ENCODE results near the gene TRNT1. TPM values are rescaled to one million over a fixed set of nuclear protein-coding genes. Genes with fewer than 3 reads are reported as not detected.

TRNT1 gene
- total RNA-seq, 1 experiment from 2014 or later: 21.4 TPM

GRCh38 chr3:3165650-3166049 is 38.9 kb downstream of the TRNT1 start:
- H3K4me2 ChIP-seq (ENCODE audit: low read length): no peak overlapping the region
- no peaks in the 10 kb centered on the region for H3K79me2 ChIP-seq (ENCODE audit: insufficient read depth, low read length)
- ChIA-PET POLR2A (no interaction called here), RAD21 (ENCODE audit: low non-redundant PET in 1 of 2, low total read pairs in 2 of 2, uncharacterized antibody in 2 of 2, unreplicated experiment in 2 of 2) (no interaction called here), CTCF (no interaction called here)
- no peaks in the 10 kb centered on the region for H4K20me1 ChIP-seq (ENCODE audit: insufficient read depth)
- H3K9me3 ChIP-seq (ENCODE audit: control insufficient read depth in 1 of 2, insufficient read depth in 1 of 2, low read depth in 1 of 2, low read length in 2 of 2): no peaks in the 10 kb centered on the region
- H3K4me3 ChIP-seq (replicated peaks in 1 of 2; ENCODE audit: low read depth in 1 of 2, low read length in 2 of 2): no peak overlapping the region
- H3K27ac ChIP-seq (ENCODE audit: low read depth, low read length): no peak overlapping the region
- H3K9ac ChIP-seq (ENCODE audit: low read length): no peak overlapping the region
- BruUV-seq (replicated peaks): no TSS peak
- no peaks in the 10 kb centered on the region for H3K27me3 ChIP-seq (ENCODE audit: insufficient read depth, low read length)
- no peaks in the 10 kb centered on the region for H3K9me2 ChIP-seq (ENCODE audit: insufficient read depth)
- DNase-seq (ENCODE audit: low read depth, low spot score) (no peak), ATAC-seq (no peak)
- peaks cover 13 to 15% of the 10 kb centered on the region in 2 experiments; a peak in 3 of 4 replicates for H3K36me3 ChIP-seq (ENCODE audit: control insufficient read depth in 1 of 2, insufficient read depth in 2 of 2, low read length in 2 of 2)
- H3K4me1 ChIP-seq (ENCODE audit: control insufficient read depth in 1 of 2, insufficient read depth in 2 of 2, low read length in 2 of 2): no peaks in the 10 kb centered on the region
- TF ChIP-seq ZBTB33 (IDR thresholded peaks at IDR 0.05; ENCODE audit: extremely low read depth, insufficient replicate concordance, low read length) (no peak), MAX (IDR thresholded peaks at IDR 0.05) (no peak), SP1 (IDR thresholded peaks at IDR 0.05; ENCODE audit: low read depth) (no peak)
- H2AFZ ChIP-seq (ENCODE audit: low read depth, low read length, poor library complexity, severe bottlenecking): no peak overlapping the region
- intact Hi-C loops (cut with micrococcal nuclease): no loop called here

- RAD21 ChIA-PET (ENCODE audit: low non-redundant PET in 1 of 2, low total read pairs in 2 of 2, uncharacterized antibody in 2 of 2, unreplicated experiment in 2 of 2): no interaction called here
- intact Hi-C loops (cut with micrococcal nuclease): no loop called here
- Histone ChIP-seq H3K9me2 (ENCODE audit: insufficient read depth) (no peaks in the 10 kb centered on the region), H2AFZ (ENCODE audit: low read depth, low read length, poor library complexity, severe bottlenecking) (no peak overlapping the region), H3K9me3 (ENCODE audit: control insufficient read depth in 1 of 2, insufficient read depth in 1 of 2, low read depth in 1 of 2, low read length in 2 of 2) (no peaks in the 10 kb centered on the region), H3K4me2 (ENCODE audit: low read length) (no peak overlapping the region), H4K20me1 (ENCODE audit: insufficient read depth) (no peaks in the 10 kb centered on the region), H3K4me1 (ENCODE audit: control insufficient read depth in 1 of 2, insufficient read depth in 2 of 2, low read length in 2 of 2) (no peaks in the 10 kb centered on the region), H3K4me3 (replicated peaks in 1 of 2; ENCODE audit: low read depth in 1 of 2, low read length in 2 of 2) (no peak overlapping the region), H3K79me2 (ENCODE audit: insufficient read depth, low read length) (peaks cover 6% of the 10 kb centered on the region), H3K27me3 (ENCODE audit: insufficient read depth, low read length) (no peaks in the 10 kb centered on the region), H3K36me3 (ENCODE audit: control insufficient read depth in 1 of 2, insufficient read depth in 2 of 2, low read length in 2 of 2) (peaks cover 21 to 29% of the 10 kb centered on the region in 2 experiments), H3K27ac (ENCODE audit: low read depth, low read length) (no peak overlapping the region), H3K9ac (ENCODE audit: low read length) (no peak overlapping the region)
- POLR2A ChIA-PET: no interaction called here
- no TSS peak for BruUV-seq (replicated peaks)
- DNase-seq (ENCODE audit: low read depth, low spot score): peak; percentile 33
- CTCF ChIA-PET: no interaction called here
- ATAC-seq: peak; percentile 63; the same call in 1 of the 2 replicates
- TF ChIP-seq RAD21 (IDR thresholded peaks at IDR 0.05; ENCODE audit: low read depth) (peak; percentile 42), SRF (IDR thresholded peaks at IDR 0.05; ENCODE audit: low read depth) (no peak), MAX (IDR thresholded peaks at IDR 0.05) (no peak), CTCF (IDR thresholded peaks at IDR 0.05 in 2 of 3, conservative IDR thresholded peaks at IDR 0.05 in 1 of 3; ENCODE audit: borderline replicate concordance in 1 of 3, insufficient read depth in 1 of 3, low read depth in 2 of 3, low read length in 2 of 3) (peak in 2 of 3 experiments; percentile 29 to 45; a peak in 4 of 6 replicates), CEBPB (IDR thresholded peaks at IDR 0.05; ENCODE audit: low read depth) (no peak)
These were observed 44.3 kb downstream of the TRNT1 start for GRCh38 chr3:3170998-3171397.
